Left renal cortex interstitium (tissue), 4 donors: ENCODE measurements around the gene MAP3K19. TPM values are rescaled to one million over a fixed set of nuclear protein-coding genes. Genes with fewer than 3 reads are reported as not detected.
"Not testable (repeated sequence)": the region's sequence is repeated elsewhere in the genome, so short reads cannot be mapped to it uniquely, and the experiment has no call there.

Source experiments
- DNase-seq, 4 donors: peaks; one replicate each; pipeline ENCODE4 v3.0.0-alpha.2; 2013; ENCODE audit warnings: low read depth in 4 of 4, low spot score in 2 of 4, missing footprints in 1 of 4
- polyA plus RNA-seq, 4 donors: library from polyadenylated mRNA; unstranded; fragments of 120-200 nt; gene quantifications; one replicate each; pipeline ENCODE4 v1.2.1, GENCODE V29; 2013; ENCODE audit not compliant: insufficient read length in 4 of 4

The MAP3K19 gene
- polyA plus RNA-seq, 4 donors: 0.33 to 0.47 (median 0.36) TPM

- DNase-seq: peak; percentile 63 to 75 (median 68)
Observed at GRCh38 chr2:135052042-135052876, 5.0 kb upstream of the MAP3K19 start, which contains the start of gene RAB3GAP1. Gene RAB3GAP1, plus strand, starts transcription at chr2:135052292. Its CDS starts 16 bp downstream, at chr2:135052308.

GRCh38 chr2:135050684-135051083 is 3.4 kb upstream of the MAP3K19 start:
- no peak for DNase-seq

GRCh38 chr2:135050132-135050531 is 2.9 kb upstream of the MAP3K19 start:
- no peak for DNase-seq

- no peak for DNase-seq
Observed at GRCh38 chr2:135048122-135048521, 875 bp upstream of the MAP3K19 start.

- no peak for DNase-seq
Observed at GRCh38 chr2:135043345-135043744, 3.9 kb downstream of the MAP3K19 start.

GRCh38 chr2:135037831-135038230 is 9.4 kb downstream of the MAP3K19 start:
- DNase-seq: no peak

- not testable (repeated sequence) for DNase-seq
Observed at GRCh38 chr2:135033216-135033615, 14.0 kb downstream of the MAP3K19 start.

- peak in 2 of 4 donors; percentile 13 to 25 for DNase-seq
Observed at GRCh38 chr2:135030826-135031225, 16.4 kb downstream of the MAP3K19 start.

GRCh38 chr2:135029481-135030134 is 17.6 kb downstream of the MAP3K19 start:
- no peak for DNase-seq

GRCh38 chr2:135023886-135024485 is 23.3 kb downstream of the MAP3K19 start:
- no peak for DNase-seq

- DNase-seq: no peak
Observed at GRCh38 chr2:135022952-135023880, 24.0 kb downstream of the MAP3K19 start.

GRCh38 chr2:135021618-135022017 is 25.6 kb downstream of the MAP3K19 start:
- no peak for DNase-seq

- DNase-seq: no peak
Observed at GRCh38 chr2:135011633-135012032, 35.6 kb downstream of the MAP3K19 start.

- no peak for DNase-seq
Observed at GRCh38 chr2:135010200-135010942, 36.9 kb downstream of the MAP3K19 start.

- no peak for DNase-seq
Observed at GRCh38 chr2:135009339-135009738, 37.9 kb downstream of the MAP3K19 start.

GRCh38 chr2:135005753-135006152 is 41.5 kb downstream of the MAP3K19 start:
- DNase-seq: no peak

GRCh38 chr2:135004005-135004746 is 43.1 kb downstream of the MAP3K19 start:
- peak in 2 of 4 donors; percentile 24 to 41 for DNase-seq

GRCh38 chr2:135002836-135003235 is 44.4 kb downstream of the MAP3K19 start:
- no peak for DNase-seq

- no peak for DNase-seq
Observed at GRCh38 chr2:134999521-134999920, 47.7 kb downstream of the MAP3K19 start.
